ENCODE data around the gene IFIT5.
"Not testable (repeated sequence)": the region's sequence is repeated elsewhere in the genome, so short reads cannot be mapped to it uniquely, and the experiment has no call there.

Gene IFIT5

GRCh38 chr10:89440226-89441009 is 26.1 kb downstream of the IFIT5 start:
- no peak for DNase-seq

- DNase-seq: no peak
Measured at GRCh38 chr10:89442289-89442688, 27.9 kb downstream of the IFIT5 start.

DNA sequence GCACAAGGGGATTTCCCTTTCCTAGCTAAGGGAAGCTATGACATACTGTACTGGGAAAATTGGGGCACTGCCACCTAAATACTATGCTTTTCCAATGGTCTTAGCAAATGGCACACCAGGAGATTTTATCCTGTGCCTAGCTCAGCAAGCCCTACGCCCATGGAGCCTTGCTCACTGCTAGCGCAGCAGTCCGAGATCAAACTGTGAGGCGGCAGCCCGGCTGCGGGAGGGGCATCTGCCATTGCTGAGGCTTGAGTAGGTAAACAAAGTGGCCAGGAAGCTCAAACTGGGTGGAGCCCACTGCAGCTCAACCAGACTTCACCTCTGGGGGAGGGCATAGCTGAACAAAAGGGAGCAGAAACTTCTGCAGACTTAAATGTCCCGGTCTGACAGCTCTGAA is 30.5 kb downstream of the IFIT5 start:
- DNase-seq: not testable (repeated sequence)

- no peak for DNase-seq
Measured at GRCh38 chr10:89450901-89451300, 36.5 kb downstream of the IFIT5 start.

GRCh38 chr10:89452193-89452592 is 37.8 kb downstream of the IFIT5 start:
- no peak for DNase-seq

- DNase-seq: no peak
Measured at GRCh38 chr10:89454561-89455347, 40.4 kb downstream of the IFIT5 start.

- DNase-seq: no peak
Measured at GRCh38 chr10:89458291-89458690, 43.9 kb downstream of the IFIT5 start.

DNA sequence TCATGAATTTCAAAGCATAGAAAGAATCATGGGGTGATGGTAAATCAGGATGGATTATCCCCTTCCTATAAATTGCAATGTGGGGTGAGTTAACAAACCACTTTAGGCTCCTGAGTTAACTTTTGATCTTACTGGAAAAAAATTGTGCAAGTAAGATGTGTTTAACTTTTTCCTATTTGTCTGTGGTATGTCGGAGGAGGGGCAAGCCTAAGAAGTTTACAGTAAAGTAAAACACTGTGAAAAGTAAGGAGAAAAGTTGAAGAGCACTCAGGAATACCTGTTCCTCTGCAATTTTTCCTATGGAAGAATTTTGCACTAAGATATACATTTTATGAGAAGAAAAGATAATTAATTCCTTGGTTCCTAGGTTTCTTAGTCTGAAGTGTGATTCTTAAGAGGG is 44.4 kb downstream of the IFIT5 start:
- DNase-seq: no peak

GRCh38 chr10:89463846-89464537 is 49.6 kb downstream of the IFIT5 start:
- no peak for DNase-seq

GRCh38 chr10:89465196-89465595 is 50.8 kb downstream of the IFIT5 start:
- DNase-seq: no peak

DNA sequence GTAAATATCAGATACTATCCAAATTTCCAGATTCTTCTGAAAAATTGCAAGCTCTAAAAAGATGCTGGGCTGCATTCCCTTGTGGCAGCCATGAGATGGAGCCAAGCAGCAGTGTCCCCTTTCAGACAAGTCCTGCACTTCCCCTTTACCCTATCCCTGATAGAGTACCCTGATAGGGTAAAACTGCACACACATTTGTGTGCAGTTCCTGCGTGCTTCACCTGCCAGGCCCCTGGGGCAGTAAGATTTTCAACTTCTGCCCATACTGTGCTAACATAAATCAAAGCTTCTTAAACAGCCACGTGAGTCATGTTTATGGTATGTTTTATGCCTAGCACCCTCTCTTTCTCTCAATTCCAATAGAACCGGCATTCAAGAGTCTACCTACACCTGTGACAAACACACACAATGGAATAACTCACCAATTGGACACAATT is 52.2 kb downstream of the IFIT5 start:
- DNase-seq: no peak

GRCh38 chr10:89468191-89468965 is 54.0 kb downstream of the IFIT5 start:
- DNase-seq: no peak

- no peak for DNase-seq
Measured at GRCh38 chr10:89469517-89469916, 55.1 kb downstream of the IFIT5 start.
